Adrenal gland (tissue), 12 donors: ENCODE data around the gene CCDC63. TPM values are rescaled to one million over a fixed set of nuclear protein-coding genes. Genes with fewer than 3 reads are reported as not detected.

Experiments used
- DNase-seq, 7 donors: peaks; one replicate each; pipeline ENCODE4 v3.0.0-alpha.2; 2019 to 2020
- H3K27ac ChIP-seq, 5 donors: fragments of 200-600 bp; sonication (generic) in 4 of 5; 1 replicate in 3 of 5; 2 replicates in 2 of 5; pipeline versions ENCODE4 v1.5.1 to v1.8.0; 2016 to 2020; ENCODE audit warnings: mild to moderate bottlenecking in 1 of 5
- H3K27me3 ChIP-seq: fragments of 200-600 bp; 2 replicates; pipeline ENCODE4 v1.8.0; 2021
- H3K36me3 ChIP-seq, 2 donors: fragments of 200-600 bp; replicated peaks in 1 of 2; 1 replicate in 1 of 2; 2 replicates in 1 of 2; pipeline versions ENCODE4 v1.5.1 to v1.8.0; 2018 to 2022
- H3K4me1 ChIP-seq, 2 donors: fragments of 200-600 bp; replicated peaks in 1 of 2; 1 replicate in 1 of 2; 2 replicates in 1 of 2; pipeline versions ENCODE4 v1.5.1 to v1.8.0; 2018 to 2021
- H3K4me3 ChIP-seq, 4 donors: fragments of 200-600 bp; sonication (generic) in 3 of 4; one replicate each; pipeline ENCODE4 v1.5.1; 2016 to 2018
- H3K9me3 ChIP-seq, 3 donors: fragments of 200-600 bp; sonication (generic) in 1 of 3; replicated peaks in 1 of 3; 1 replicate in 2 of 3; 2 replicates in 1 of 3; pipeline versions ENCODE4 v1.5.1 to v1.8.0; 2016 to 2021
- POLR2A ChIP-seq, 2 donors: fragments of 450-650 bp; IDR thresholded peaks; one replicate each; pipeline ENCODE4 v1.6.1; 2017; ENCODE audit warnings: antibody characterized with exemption in 2 of 2, mild to moderate bottlenecking in 2 of 2, moderate library complexity in 1 of 2
- WGBS, 4 donors: extraction: QIAGEN DNeasy Blood & Tissue Kit in 2 of 4; methylation state at CpG; one replicate each; pipeline versions ENCODE4 v1.1.5 to v1.1.7; 2013 to 2017; 5-methylcytosine and 5-hydroxymethylcytosine counted together
- intact Hi-C, 2 donors: fragments of 100-400 bp; cut with DNase I; formaldehyde crosslinking; loops; one replicate each; pipeline versions ENCODE4 v1.14.1 to v1.15.0; 2022 to 2023
- polyA plus RNA-seq, 3 donors: library from polyadenylated mRNA; stranded (reverse); fragments of 200-250 nt in 2 of 3; fragments of 350-450 nt in 1 of 3; fragmentation: Illumina TruSeq in 1 of 3; extraction: RNeasy Lipid Tissue Mini Kit (QIAGEN cat#74804) in 1 of 3; gene quantifications; one replicate each; pipeline ENCODE4 v1.2.3, GENCODE V29; 2013 to 2014
- total RNA-seq, 9 donors: library from RNA; depleted of rRNA in 4 of 9; stranded (reverse); fragments of >200 nt in 4 of 9; fragments of 120-200 nt in 1 of 9; fragmentation: NEBNext Ultra II Directional in 1 of 9; extraction: Animal tissue kit (Norgen Biotek cat#: 25700) in 1 of 9; gene quantifications; one replicate each; pipeline versions ENCODE4 v1.1.0 to v1.2.4, GENCODE V29; 2013 to 2023
- TF ChIP-seq, protein P1 (sequence below), 6 experiments: fragments of 450-650 bp in 4 of 6; fragments of 200-600 bp in 2 of 6; sonication (generic) in 1 of 6; IDR thresholded peaks; 1 replicate in 5 of 6; 2 replicates in 1 of 6; pipeline versions ENCODE4 v1.5.1 to v1.8.0; 2016 to 2021; ENCODE audit warnings: antibody characterized with exemption in 6 of 6, mild to moderate bottlenecking in 2 of 6, moderate library complexity in 1 of 6
- donor health status: healthy with polysubstance abuse.
- donor health status: Bipolar disorder and iron deficiency.
- donor health status: DM: yes; HTN: yes; CAD: no.
- donor health status: DM: no; HTN: no; CAD: no.
- donor health status: DM: no; HTN: no; CAD: no.
- donor health status: DM: yes; HTN: yes; CAD: no.

The CCDC63 gene
- total and polyA plus RNA-seq, 12 donors, result not detected

DNA sequence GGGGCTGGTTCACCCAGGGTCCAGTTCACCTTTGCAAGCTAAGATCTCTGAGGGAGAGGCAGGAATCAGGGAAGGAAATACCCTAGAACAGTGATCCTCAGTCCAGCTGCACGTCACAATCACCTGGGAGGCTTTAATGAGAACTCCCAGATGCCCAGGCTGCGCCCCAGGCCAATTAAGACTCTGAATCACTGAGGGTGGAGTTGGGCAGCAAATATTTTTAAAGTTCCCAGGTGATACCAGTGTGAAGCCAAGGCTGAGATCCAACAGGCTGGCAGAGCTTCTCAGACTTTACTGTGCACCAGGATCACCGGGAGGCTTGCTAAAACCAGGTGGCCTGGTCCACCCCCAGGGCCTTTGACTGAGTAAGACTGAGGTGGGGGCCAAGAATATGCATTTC lies 49.8 kb downstream of the CCDC63 start:
- TF ChIP-seq, protein P1, sequence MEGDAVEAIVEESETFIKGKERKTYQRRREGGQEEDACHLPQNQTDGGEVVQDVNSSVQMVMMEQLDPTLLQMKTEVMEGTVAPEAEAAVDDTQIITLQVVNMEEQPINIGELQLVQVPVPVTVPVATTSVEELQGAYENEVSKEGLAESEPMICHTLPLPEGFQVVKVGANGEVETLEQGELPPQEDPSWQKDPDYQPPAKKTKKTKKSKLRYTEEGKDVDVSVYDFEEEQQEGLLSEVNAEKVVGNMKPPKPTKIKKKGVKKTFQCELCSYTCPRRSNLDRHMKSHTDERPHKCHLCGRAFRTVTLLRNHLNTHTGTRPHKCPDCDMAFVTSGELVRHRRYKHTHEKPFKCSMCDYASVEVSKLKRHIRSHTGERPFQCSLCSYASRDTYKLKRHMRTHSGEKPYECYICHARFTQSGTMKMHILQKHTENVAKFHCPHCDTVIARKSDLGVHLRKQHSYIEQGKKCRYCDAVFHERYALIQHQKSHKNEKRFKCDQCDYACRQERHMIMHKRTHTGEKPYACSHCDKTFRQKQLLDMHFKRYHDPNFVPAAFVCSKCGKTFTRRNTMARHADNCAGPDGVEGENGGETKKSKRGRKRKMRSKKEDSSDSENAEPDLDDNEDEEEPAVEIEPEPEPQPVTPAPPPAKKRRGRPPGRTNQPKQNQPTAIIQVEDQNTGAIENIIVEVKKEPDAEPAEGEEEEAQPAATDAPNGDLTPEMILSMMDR (IDR thresholded peaks at IDR 0.05), result no peak
- no peak for TF ChIP-seq POLR2A (IDR thresholded peaks at IDR 0.05)
- Histone ChIP-seq H3K9me3 (no peaks in the 10 kb centered on the region), H3K36me3 (no peaks in the 10 kb centered on the region), H3K27ac (no peak overlapping the region), H3K4me3 (no peak overlapping the region), H3K27me3 (no peaks in the 10 kb centered on the region), H3K4me1 (peaks cover 0 to 4% of the 10 kb centered on the region in 2 donors)
- intact Hi-C loops, result loop anchor here in 1 of 2 donors (10.0 kb wide), 1 partner anchor 398 kb away; no protein-coding TSS in a partner anchor
- DNase-seq, result no peak
- 76 to 90% (median 85%) methylated on average over 3 of the region's 3 CpGs for WGBS, 4 donors

GRCh38 chr12:110901401-110901800 lies 54.6 kb downstream of the CCDC63 start:
- H3K4me3 ChIP-seq, result no peak overlapping the region
- H3K27me3 ChIP-seq, result no peaks in the 10 kb centered on the region
- no peaks in the 10 kb centered on the region for H3K9me3 ChIP-seq
- intact Hi-C loops, result no loop called here
- no peak for DNase-seq
- no peaks in the 10 kb centered on the region for H3K36me3 ChIP-seq
- no peak overlapping the region for H3K27ac ChIP-seq
- 74 to 86% (median 83%) methylated on average over 4 of the region's 4 CpGs for WGBS, 4 donors
- TF ChIP-seq POLR2A (IDR thresholded peaks at IDR 0.05), result no peak
- TF ChIP-seq, protein P1 (IDR thresholded peaks at IDR 0.05), result no peak
- no peaks in the 10 kb centered on the region for H3K4me1 ChIP-seq

DNA sequence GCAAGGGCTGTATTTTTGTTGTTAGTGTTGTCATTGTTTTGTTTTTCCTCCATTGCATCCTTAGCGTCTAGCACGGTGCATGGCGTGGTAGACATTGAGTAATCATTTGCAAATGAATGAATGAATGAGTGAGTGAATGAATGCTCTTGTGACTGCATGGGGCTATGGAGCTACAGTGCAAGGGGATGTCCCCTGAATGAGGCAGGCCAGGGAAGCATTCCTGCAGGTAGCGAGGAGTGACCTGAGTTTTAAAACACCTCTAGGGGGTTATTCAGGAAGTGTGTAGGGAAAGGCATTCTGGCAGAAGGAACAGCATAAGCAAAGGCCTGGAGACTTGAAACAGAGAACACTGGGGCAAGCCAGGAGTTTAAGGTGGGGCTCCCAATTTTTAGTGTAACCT lies 56.7 kb downstream of the CCDC63 start:
- Histone ChIP-seq H3K27ac (no peak overlapping the region), H3K4me1 (no peaks in the 10 kb centered on the region), H3K4me3 (no peak overlapping the region), H3K27me3 (no peaks in the 10 kb centered on the region), H3K36me3 (no peaks in the 10 kb centered on the region), H3K9me3 (no peaks in the 10 kb centered on the region)
- WGBS, 4 donors, result 91 to 96% (median 92%) methylated on average over 4 of the region's 4 CpGs
- DNase-seq, result no peak
- intact Hi-C loops, result no loop called here
- TF ChIP-seq, protein P1 (IDR thresholded peaks at IDR 0.05), result no peak
- TF ChIP-seq POLR2A (IDR thresholded peaks at IDR 0.05), result no peak

DNA sequence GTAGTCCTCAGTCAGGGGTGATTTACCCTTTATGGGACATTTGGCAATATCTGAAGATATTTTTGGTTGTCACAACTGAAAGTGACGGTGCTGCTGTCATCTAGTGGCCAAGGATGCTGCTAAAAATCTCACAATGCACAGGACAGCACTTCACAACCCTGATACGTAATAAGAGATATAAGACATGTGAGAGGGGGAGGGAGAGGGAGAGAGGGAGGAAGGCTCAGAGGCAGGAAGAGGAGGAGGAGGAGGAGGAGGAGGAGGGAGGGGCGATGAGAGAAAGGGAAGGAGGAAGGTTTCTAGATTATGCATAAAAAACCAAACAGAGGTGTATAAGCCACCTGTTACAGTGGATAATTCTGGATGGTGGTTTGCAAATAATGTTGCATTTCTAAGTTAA lies 59.3 kb downstream of the CCDC63 start:
- H3K36me3 ChIP-seq, result no peaks in the 10 kb centered on the region
- DNase-seq, result no peak
- WGBS, 4 donors, result 29 to 38% (median 35%) methylated on average over 3 of the region's 3 CpGs
- TF ChIP-seq, protein P1 (IDR thresholded peaks at IDR 0.05), result no peak
- TF ChIP-seq POLR2A (IDR thresholded peaks at IDR 0.05), result no peak
- H3K4me1 ChIP-seq, result no peaks in the 10 kb centered on the region
- no peak overlapping the region for H3K4me3 ChIP-seq
- H3K27ac ChIP-seq, result no peak overlapping the region
- H3K27me3 ChIP-seq, result no peaks in the 10 kb centered on the region
- no peaks in the 10 kb centered on the region for H3K9me3 ChIP-seq
- intact Hi-C loops, result no loop called here
